Neural cell (in vitro differentiated cells): ENCODE data around the gene ZNF513.

ENCODE experiments used
- EP300 ChIP-seq: fragments of 450-650 bp; conservative IDR thresholded peaks from 2 replicates; pipeline ENCODE4 v1.6.1; 2014; ENCODE audit warnings: antibody characterized with exemption, mild to moderate bottlenecking, moderate library complexity; ENCODE audit not compliant: poor library complexity, severe bottlenecking
- EZH2 ChIP-seq: fragments of 200-600, 300-800 bp; shearing (Covaris generic), sonication (generic); IDR thresholded peaks from 2 replicates; pipeline ENCODE4 v1.6.1; 2014; ENCODE audit warnings: antibody characterized with exemption, low read length, borderline replicate concordance, mild to moderate bottlenecking; ENCODE audit not compliant: insufficient read depth, poor library complexity, severe bottlenecking
- MXI1 ChIP-seq: fragments of 450-650 bp; conservative IDR thresholded peaks from 2 replicates; pipeline ENCODE4 v1.6.1; 2014; ENCODE audit warnings: antibody characterized with exemption, mild to moderate bottlenecking; ENCODE audit not compliant: poor library complexity, severe bottlenecking
- POLR2AphosphoS5 ChIP-seq: IDR thresholded peaks from 2 replicates; pipeline ENCODE4 v1.6.1; 2012
- RAD21 ChIP-seq: fragments of 450-650 bp; conservative IDR thresholded peaks from 2 replicates; pipeline ENCODE4 v1.6.1; 2014; ENCODE audit warnings: antibody characterized with exemption, mild to moderate bottlenecking, moderate library complexity
- SMC3 ChIP-seq: fragments of 450-650 bp; conservative IDR thresholded peaks from 2 replicates; pipeline ENCODE4 v1.6.1; 2014; ENCODE audit warnings: antibody characterized with exemption, mild to moderate bottlenecking, moderate library complexity; ENCODE audit not compliant: poor library complexity
- TAF1 ChIP-seq: IDR thresholded peaks from 2 replicates; pipeline ENCODE4 v1.6.1; 2012; ENCODE audit warnings: low read depth
- TF ChIP-seq, protein P1 (sequence below): fragments of 450-650 bp; IDR thresholded peaks from 2 replicates; pipeline ENCODE4 v1.5.1; 2014; ENCODE audit warnings: antibody characterized with exemption, mild to moderate bottlenecking, moderate library complexity; ENCODE audit not compliant: poor library complexity, severe bottlenecking
- TF ChIP-seq, protein P2 (sequence below): IDR thresholded peaks from 2 replicates; pipeline ENCODE4 v1.6.1; 2012; ENCODE audit warnings: borderline replicate concordance

DNA sequence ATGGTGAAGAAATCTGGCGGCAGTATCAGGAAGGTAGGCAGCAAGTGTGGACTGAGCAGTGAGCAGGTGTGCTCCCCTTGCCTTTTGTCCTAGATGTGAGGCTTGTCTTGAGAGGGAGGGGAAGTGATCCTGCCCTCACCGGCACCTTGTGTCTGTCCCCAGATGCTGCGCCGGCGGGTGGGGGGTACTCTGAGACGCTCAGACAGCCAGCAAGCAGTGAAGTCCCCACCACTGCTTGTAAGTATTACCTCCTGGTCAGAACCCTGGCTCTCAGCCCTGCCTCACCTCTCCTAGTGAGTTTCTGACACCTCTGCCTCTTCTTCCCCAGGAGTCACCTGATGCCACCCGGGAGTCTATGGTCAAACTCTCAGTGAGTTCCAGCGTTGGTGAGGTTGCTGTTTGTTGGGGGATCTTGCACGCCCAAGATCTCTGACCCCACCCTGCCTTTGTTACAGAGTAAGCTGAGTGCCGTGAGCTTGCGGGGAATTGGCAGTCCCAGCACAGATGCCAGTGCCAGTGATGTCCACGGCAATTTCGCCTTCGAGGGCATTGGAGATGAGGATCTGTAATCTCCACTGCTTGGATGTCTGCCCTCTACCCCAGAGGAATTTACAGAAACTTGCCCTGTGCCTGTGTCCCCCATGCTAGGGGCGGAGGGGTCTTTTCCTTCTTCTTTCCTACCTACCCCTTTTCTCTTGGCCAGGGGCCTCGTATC lies 4.2 kb downstream of the ZNF513 start:
- TF ChIP-seq MXI1: no peak
- TF ChIP-seq, protein P1, sequence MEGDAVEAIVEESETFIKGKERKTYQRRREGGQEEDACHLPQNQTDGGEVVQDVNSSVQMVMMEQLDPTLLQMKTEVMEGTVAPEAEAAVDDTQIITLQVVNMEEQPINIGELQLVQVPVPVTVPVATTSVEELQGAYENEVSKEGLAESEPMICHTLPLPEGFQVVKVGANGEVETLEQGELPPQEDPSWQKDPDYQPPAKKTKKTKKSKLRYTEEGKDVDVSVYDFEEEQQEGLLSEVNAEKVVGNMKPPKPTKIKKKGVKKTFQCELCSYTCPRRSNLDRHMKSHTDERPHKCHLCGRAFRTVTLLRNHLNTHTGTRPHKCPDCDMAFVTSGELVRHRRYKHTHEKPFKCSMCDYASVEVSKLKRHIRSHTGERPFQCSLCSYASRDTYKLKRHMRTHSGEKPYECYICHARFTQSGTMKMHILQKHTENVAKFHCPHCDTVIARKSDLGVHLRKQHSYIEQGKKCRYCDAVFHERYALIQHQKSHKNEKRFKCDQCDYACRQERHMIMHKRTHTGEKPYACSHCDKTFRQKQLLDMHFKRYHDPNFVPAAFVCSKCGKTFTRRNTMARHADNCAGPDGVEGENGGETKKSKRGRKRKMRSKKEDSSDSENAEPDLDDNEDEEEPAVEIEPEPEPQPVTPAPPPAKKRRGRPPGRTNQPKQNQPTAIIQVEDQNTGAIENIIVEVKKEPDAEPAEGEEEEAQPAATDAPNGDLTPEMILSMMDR: no peak
- no peak for TF ChIP-seq SMC3
- no peak for TF ChIP-seq EP300
- TF ChIP-seq RAD21: no peak
- TF ChIP-seq, protein P2, sequence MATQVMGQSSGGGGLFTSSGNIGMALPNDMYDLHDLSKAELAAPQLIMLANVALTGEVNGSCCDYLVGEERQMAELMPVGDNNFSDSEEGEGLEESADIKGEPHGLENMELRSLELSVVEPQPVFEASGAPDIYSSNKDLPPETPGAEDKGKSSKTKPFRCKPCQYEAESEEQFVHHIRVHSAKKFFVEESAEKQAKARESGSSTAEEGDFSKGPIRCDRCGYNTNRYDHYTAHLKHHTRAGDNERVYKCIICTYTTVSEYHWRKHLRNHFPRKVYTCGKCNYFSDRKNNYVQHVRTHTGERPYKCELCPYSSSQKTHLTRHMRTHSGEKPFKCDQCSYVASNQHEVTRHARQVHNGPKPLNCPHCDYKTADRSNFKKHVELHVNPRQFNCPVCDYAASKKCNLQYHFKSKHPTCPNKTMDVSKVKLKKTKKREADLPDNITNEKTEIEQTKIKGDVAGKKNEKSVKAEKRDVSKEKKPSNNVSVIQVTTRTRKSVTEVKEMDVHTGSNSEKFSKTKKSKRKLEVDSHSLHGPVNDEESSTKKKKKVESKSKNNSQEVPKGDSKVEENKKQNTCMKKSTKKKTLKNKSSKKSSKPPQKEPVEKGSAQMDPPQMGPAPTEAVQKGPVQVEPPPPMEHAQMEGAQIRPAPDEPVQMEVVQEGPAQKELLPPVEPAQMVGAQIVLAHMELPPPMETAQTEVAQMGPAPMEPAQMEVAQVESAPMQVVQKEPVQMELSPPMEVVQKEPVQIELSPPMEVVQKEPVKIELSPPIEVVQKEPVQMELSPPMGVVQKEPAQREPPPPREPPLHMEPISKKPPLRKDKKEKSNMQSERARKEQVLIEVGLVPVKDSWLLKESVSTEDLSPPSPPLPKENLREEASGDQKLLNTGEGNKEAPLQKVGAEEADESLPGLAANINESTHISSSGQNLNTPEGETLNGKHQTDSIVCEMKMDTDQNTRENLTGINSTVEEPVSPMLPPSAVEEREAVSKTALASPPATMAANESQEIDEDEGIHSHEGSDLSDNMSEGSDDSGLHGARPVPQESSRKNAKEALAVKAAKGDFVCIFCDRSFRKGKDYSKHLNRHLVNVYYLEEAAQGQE: no peak
- TF ChIP-seq EZH2: no peak
- no peak for TF ChIP-seq POLR2AphosphoS5
- no peak for TF ChIP-seq TAF1
